Lower lobe of right lung (tissue), 2 donors: ENCODE results near the gene FAF1. TPM values are rescaled to one million over a fixed set of nuclear protein-coding genes. Genes with fewer than 3 reads are reported as not detected.

Experiments
- ATAC-seq, 2 donors: fragments of 200-7000 bp; cut with Tn5 transposase; one replicate each; pipeline ENCODE4 v1.9.1; 2020 to 2022; ENCODE audit warnings: mild to moderate bottlenecking in 2 of 2, moderate library complexity in 2 of 2
- DNase-seq: peaks from one replicate; pipeline ENCODE4 v3.0.0-alpha.2; 2020
- H3K27ac ChIP-seq: fragments of 200-600 bp; one replicate; pipeline ENCODE4 v1.8.0; 2022
- H3K27me3 ChIP-seq: fragments of 200-600 bp; one replicate; pipeline ENCODE4 v1.8.0; 2022; ENCODE audit warnings: low read depth
- H3K36me3 ChIP-seq: fragments of 200-600 bp; one replicate; pipeline ENCODE4 v1.8.0; 2022; ENCODE audit warnings: mild to moderate bottlenecking
- H3K4me1 ChIP-seq: fragments of 200-600 bp; one replicate; pipeline ENCODE4 v1.8.0; 2022
- H3K4me3 ChIP-seq: fragments of 200-600 bp; one replicate; pipeline ENCODE4 v1.8.0; 2022; ENCODE audit warnings: mild to moderate bottlenecking
- H3K9me3 ChIP-seq: fragments of 200-600 bp; one replicate; pipeline ENCODE4 v1.8.0; 2022
- intact Hi-C: fragments of 100-400 bp; cut with DNase I; formaldehyde crosslinking; loops from one replicate; pipeline ENCODE4 v1.11.0; 2022
- total RNA-seq: library from RNA; stranded (reverse); fragmentation: NEBNext Ultra II Directional; extraction: Animal tissue kit (Norgen Biotek cat#: 25700); gene quantifications from one replicate; pipeline ENCODE4 v1.2.1, GENCODE V29; 2021
- TF ChIP-seq, protein P1 (sequence below): fragments of 200-600 bp; IDR thresholded peaks from one replicate; pipeline ENCODE4 v1.8.0; 2022; ENCODE audit warnings: antibody characterized with exemption, mild to moderate bottlenecking
- donor health status: DM: no; HTN: yes; CAD: no; lungs with severe emphysema.

The FAF1 gene
- total RNA-seq, 1 donor from 2014 or later = 45.0 TPM

DNA sequence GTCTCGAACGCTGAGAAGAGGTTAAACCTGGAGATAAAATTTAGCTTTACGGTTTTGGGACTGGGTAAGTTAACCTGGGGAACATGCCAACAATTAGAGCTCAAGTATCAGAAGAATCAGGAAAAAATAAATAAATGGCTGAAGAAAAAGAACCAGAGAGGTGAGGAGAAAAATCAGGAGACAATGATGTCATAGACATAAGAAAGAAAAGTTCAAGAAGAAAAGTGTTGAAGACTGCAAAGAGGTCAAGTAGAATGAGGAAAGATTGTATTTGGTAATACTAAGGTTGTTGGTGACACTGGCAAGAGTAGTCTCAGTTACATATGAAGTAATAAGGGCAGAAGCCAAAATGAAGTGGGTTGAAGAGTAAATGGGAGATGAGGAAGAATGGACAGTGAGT, 36.0 kb upstream of the FAF1 start:
- intact Hi-C loops = no loop called here
- no peak overlapping the region for H3K4me3 ChIP-seq
- no peaks in the 10 kb centered on the region for H3K9me3 ChIP-seq
- no peak for ATAC-seq
- H3K27me3 ChIP-seq = no peaks in the 10 kb centered on the region
- H3K4me1 ChIP-seq = no peaks in the 10 kb centered on the region
- TF ChIP-seq, protein P1, sequence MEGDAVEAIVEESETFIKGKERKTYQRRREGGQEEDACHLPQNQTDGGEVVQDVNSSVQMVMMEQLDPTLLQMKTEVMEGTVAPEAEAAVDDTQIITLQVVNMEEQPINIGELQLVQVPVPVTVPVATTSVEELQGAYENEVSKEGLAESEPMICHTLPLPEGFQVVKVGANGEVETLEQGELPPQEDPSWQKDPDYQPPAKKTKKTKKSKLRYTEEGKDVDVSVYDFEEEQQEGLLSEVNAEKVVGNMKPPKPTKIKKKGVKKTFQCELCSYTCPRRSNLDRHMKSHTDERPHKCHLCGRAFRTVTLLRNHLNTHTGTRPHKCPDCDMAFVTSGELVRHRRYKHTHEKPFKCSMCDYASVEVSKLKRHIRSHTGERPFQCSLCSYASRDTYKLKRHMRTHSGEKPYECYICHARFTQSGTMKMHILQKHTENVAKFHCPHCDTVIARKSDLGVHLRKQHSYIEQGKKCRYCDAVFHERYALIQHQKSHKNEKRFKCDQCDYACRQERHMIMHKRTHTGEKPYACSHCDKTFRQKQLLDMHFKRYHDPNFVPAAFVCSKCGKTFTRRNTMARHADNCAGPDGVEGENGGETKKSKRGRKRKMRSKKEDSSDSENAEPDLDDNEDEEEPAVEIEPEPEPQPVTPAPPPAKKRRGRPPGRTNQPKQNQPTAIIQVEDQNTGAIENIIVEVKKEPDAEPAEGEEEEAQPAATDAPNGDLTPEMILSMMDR = no peak
- no peak for DNase-seq
- no peak overlapping the region for H3K27ac ChIP-seq
- H3K36me3 ChIP-seq = no peaks in the 10 kb centered on the region

GRCh38 chr1:50995651-50996050, 35.6 kb upstream of the FAF1 start:
- DNase-seq (no peak), ATAC-seq (no peak)
- no peak overlapping the region for H3K27ac ChIP-seq
- H3K9me3 ChIP-seq = no peaks in the 10 kb centered on the region
- H3K36me3 ChIP-seq = no peaks in the 10 kb centered on the region
- H3K4me1 ChIP-seq = no peaks in the 10 kb centered on the region
- no peaks in the 10 kb centered on the region for H3K27me3 ChIP-seq
- no peak overlapping the region for H3K4me3 ChIP-seq
- TF ChIP-seq, protein P1 = no peak
- intact Hi-C loops = no loop called here

DNA sequence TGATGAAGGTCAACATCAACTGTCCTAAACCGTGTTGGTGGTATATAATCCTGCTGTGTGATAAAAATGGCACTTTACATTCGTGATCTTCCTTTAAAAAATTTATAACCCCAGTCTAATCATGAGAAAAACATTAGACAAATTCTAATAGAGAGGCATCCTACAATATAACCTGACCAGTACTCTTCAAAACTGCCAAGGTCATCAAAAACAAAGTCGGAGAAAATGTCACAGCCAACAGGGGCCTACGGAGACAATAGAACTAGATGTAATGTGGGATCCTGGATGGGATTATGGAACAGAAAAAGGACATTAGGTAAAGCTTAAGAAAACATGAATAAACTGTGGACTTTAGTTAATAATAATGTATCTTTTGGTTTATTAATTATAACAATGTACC, 34.9 kb upstream of the FAF1 start:
- TF ChIP-seq, protein P1 = no peak
- no peaks in the 10 kb centered on the region for H3K4me1 ChIP-seq
- intact Hi-C loops = no loop called here
- H3K9me3 ChIP-seq = no peaks in the 10 kb centered on the region
- DNase-seq (no peak), ATAC-seq (no peak)
- no peak overlapping the region for H3K4me3 ChIP-seq
- H3K36me3 ChIP-seq = no peaks in the 10 kb centered on the region
- no peak overlapping the region for H3K27ac ChIP-seq
- H3K27me3 ChIP-seq = no peaks in the 10 kb centered on the region

- Histone ChIP-seq H3K27me3 (no peaks in the 10 kb centered on the region), H3K36me3 (no peaks in the 10 kb centered on the region), H3K4me1 (no peaks in the 10 kb centered on the region), H3K9me3 (no peaks in the 10 kb centered on the region), H3K4me3 (no peak overlapping the region), H3K27ac (no peak overlapping the region)
- ATAC-seq (no peak), DNase-seq (no peak)
- TF ChIP-seq, protein P1 = no peak
- intact Hi-C loops = no loop called here
These were observed 33.6 kb upstream of the FAF1 start for GRCh38 chr1:50993645-50994044.

GRCh38 chr1:50992532-50993318, 32.7 kb upstream of the FAF1 start:
- H3K9me3 ChIP-seq = no peaks in the 10 kb centered on the region
- no peaks in the 10 kb centered on the region for H3K36me3 ChIP-seq
- H3K27me3 ChIP-seq = no peaks in the 10 kb centered on the region
- no peaks in the 10 kb centered on the region for H3K4me1 ChIP-seq
- no peak overlapping the region for H3K27ac ChIP-seq
- ATAC-seq (no peak), DNase-seq (no peak)
- H3K4me3 ChIP-seq = no peak overlapping the region
- TF ChIP-seq, protein P1 = no peak
- intact Hi-C loops = no loop called here
